Body of pancreas (tissue), 4 donors: ENCODE results near the gene VMP1.

Source experiments
- CTCF ChIP-seq, 7 experiments: fragments of 450-650 bp in 4 of 7; fragments of 200-600 bp in 3 of 7; sonication (generic) in 3 of 7; IDR thresholded peaks; one replicate each; pipeline ENCODE4 v1.5.1; 2016 to 2019; ENCODE audit warnings: antibody characterized with exemption in 7 of 7
- POLR2A ChIP-seq, 3 donors: fragments of 450-650 bp; IDR thresholded peaks; one replicate each; pipeline ENCODE4 v1.6.1; 2016; ENCODE audit warnings: antibody characterized with exemption in 3 of 3, mild to moderate bottlenecking in 2 of 3

DNA sequence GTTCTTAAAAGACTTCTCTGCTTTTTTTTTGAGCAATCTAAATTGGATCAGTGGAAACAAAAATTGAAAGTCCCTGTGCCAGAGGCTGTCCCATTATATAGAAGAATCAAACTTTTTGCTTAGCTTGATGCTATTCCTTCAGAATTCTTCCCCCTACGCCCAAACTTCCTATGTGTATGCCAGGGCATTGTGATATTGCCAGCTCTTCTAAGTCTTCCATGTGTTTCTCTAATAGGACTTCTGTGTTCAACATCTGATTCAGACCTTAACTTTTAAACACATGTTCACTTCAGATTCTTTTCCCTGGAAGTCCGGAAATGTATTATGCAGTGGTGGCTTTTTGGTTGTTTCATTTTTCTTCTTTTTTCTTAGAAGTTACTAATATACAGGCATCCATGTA is 19.0 kb upstream of the VMP1 start:
- TF ChIP-seq CTCF (IDR thresholded peaks at IDR 0.05) (no peak), POLR2A (IDR thresholded peaks at IDR 0.05) (no peak)
